ENCODE results near the gene ABL2. TPM values are rescaled to one million over a fixed set of nuclear protein-coding genes. Genes with fewer than 3 reads are reported as not detected.
"Not testable (repeated sequence)": the region's sequence is repeated elsewhere in the genome, so short reads cannot be mapped to it uniquely, and the experiment has no call there.

The ABL2 gene
- total RNA-seq, 2 donors from 2014 or later: 11.3 to 18.4 TPM

GRCh38 chr1:179175011-179175841, 54.3 kb downstream of the ABL2 start:
- no peaks in the 10 kb centered on the region for H3K9me3 Mint-ChIP-seq
- DNase-seq (ENCODE audit: low spot score) (no peak), ATAC-seq (peak in 1 of 2 donors; percentile 24)
- H3K4me3 Mint-ChIP-seq: no peak overlapping the region
- no peaks in the 10 kb centered on the region for H3K27me3 Mint-ChIP-seq
- H3K4me1 Mint-ChIP-seq (ENCODE audit: low read depth in 2 of 2): peaks cover 0 to 8% of the 10 kb centered on the region in 2 donors
- no peak overlapping the region for H3K27ac Mint-ChIP-seq
- H3K36me3 Mint-ChIP-seq: no peaks in the 10 kb centered on the region

- H3K4me1 Mint-ChIP-seq (ENCODE audit: low read depth in 2 of 2): peaks cover 6 to 10% of the 10 kb centered on the region in 2 donors
- ATAC-seq; H3K27me3 Mint-ChIP-seq; DNase-seq (ENCODE audit: low spot score); H3K9me3 Mint-ChIP-seq; H3K36me3 Mint-ChIP-seq; H3K4me3 Mint-ChIP-seq; H3K27ac Mint-ChIP-seq: not testable (repeated sequence)
Measured at GRCh38 chr1:179170468-179170770, 59.1 kb downstream of the ABL2 start.

DNA sequence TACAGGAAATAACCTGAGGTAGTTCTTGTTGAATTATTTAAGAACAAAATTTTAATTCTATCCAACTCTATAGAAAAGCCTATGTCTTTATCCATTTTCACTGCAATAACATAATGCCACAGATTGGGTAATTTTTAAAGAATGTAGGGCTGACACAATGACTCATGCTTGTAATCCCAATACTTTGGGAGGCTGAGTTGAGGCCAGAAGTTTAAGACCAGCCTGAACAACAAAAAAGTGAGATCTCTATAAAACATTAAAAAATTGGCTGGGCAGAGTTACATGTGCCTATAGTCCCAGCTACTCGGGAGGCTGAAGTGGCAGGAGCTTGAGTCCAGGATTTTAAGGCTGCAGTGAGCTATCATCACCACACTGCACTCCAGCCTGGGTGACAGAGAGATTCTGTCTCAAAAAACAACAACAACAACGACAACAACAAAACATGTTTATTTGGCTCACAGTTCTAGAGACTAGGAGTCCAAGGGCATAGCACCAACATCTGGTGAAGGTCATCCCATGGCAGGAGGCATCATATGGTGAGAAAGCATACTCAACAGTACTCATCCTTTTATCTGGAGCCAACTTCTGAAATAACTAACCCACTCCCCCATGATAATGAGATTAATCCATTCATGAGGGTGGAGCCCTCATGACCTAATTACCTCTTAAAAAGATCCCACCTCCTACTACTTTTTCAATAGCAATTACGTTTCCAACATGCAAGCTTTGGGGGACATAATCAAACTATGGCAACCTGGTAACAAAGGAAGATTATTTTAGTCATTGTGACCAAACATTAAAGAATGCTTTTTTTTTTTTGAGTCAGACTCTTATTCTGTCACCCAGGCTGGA, 59.6 kb downstream of the ABL2 start:
- Mint-ChIP-seq H3K27ac (no peak overlapping the region), H3K27me3 (no peaks in the 10 kb centered on the region), H3K36me3 (no peaks in the 10 kb centered on the region), H3K9me3 (no peaks in the 10 kb centered on the region), H3K4me3 (no peak overlapping the region), H3K4me1 (ENCODE audit: low read depth in 2 of 2) (peaks cover 5 to 10% of the 10 kb centered on the region in 2 donors)
- ATAC-seq (no peak), DNase-seq (ENCODE audit: low spot score) (no peak)

GRCh38 chr1:179168536-179168935, 60.9 kb downstream of the ABL2 start:
- H3K4me1 Mint-ChIP-seq (ENCODE audit: low read depth in 2 of 2): peaks cover 5 to 10% of the 10 kb centered on the region in 2 donors
- H3K27me3 Mint-ChIP-seq: no peaks in the 10 kb centered on the region
- no peaks in the 10 kb centered on the region for H3K36me3 Mint-ChIP-seq
- DNase-seq (ENCODE audit: low spot score) (no peak), ATAC-seq (no peak)
- no peak overlapping the region for H3K4me3 Mint-ChIP-seq
- H3K9me3 Mint-ChIP-seq: no peaks in the 10 kb centered on the region
- H3K27ac Mint-ChIP-seq: no peak overlapping the region

DNA sequence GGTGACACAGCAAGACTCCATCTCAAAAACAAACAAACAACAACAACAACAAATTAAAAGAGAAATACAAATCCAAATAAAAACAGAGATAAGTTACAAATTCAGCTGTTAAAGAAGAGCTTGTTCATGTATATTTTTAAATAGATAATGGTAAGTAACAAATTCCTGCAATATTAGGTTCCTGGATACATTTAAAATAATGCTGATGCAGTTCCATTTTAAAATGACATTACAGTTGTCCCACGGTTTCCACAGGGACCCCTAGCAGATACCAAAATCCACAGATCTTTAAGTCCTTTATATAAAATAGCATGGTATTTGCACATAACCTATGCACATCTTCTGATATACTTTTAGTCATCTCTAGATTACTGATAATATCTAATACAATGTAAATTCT, 61.5 kb downstream of the ABL2 start:
- H3K27me3 Mint-ChIP-seq: no peaks in the 10 kb centered on the region
- ATAC-seq: no peak
- H3K9me3 Mint-ChIP-seq: no peaks in the 10 kb centered on the region
- DNase-seq (ENCODE audit: low spot score): no peak
- no peak overlapping the region for H3K27ac Mint-ChIP-seq
- H3K36me3 Mint-ChIP-seq: no peaks in the 10 kb centered on the region
- H3K4me1 Mint-ChIP-seq (ENCODE audit: low read depth in 2 of 2): peaks cover 5 to 10% of the 10 kb centered on the region in 2 donors
- no peak overlapping the region for H3K4me3 Mint-ChIP-seq

GRCh38 chr1:179167418-179167777, 62.1 kb downstream of the ABL2 start:
- DNase-seq (ENCODE audit: low spot score) (no peak), ATAC-seq (no peak)
- Mint-ChIP-seq H3K27ac (no peak overlapping the region), H3K9me3 (no peaks in the 10 kb centered on the region), H3K4me1 (ENCODE audit: low read depth in 2 of 2) (peaks cover 5 to 10% of the 10 kb centered on the region in 2 donors), H3K27me3 (no peaks in the 10 kb centered on the region), H3K36me3 (no peaks in the 10 kb centered on the region), H3K4me3 (no peak overlapping the region)

GRCh38 chr1:179166663-179167417, 62.6 kb downstream of the ABL2 start:
- no peak for DNase-seq (ENCODE audit: low spot score)
- no peak overlapping the region for H3K4me3 Mint-ChIP-seq
- no peaks in the 10 kb centered on the region for H3K9me3 Mint-ChIP-seq
- H3K27me3 Mint-ChIP-seq: no peaks in the 10 kb centered on the region
- H3K36me3 Mint-ChIP-seq: no peaks in the 10 kb centered on the region
- no peak for ATAC-seq
- H3K27ac Mint-ChIP-seq: no peak overlapping the region
- peaks cover 5 to 10% of the 10 kb centered on the region in 2 donors for H3K4me1 Mint-ChIP-seq (ENCODE audit: low read depth in 2 of 2)

DNA sequence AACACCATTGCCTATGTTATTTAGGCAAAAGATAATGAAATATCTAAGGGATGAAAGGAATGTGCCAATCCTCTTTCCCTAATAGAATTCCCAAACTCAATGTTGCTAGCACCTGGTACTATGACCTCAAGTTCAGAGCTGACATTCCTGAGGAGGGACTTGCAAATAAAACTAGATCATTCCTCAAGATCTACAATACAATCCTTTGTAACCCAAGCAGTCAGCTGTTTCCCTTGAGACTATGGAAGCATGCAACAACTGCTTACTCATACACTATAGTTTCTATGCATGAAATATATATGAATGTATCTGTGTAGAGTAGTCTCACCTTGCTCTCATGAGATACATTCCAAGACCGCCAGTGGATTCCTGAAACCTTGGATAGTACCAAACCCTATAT, 65.0 kb downstream of the ABL2 start:
- Mint-ChIP-seq H3K36me3 (no peaks in the 10 kb centered on the region), H3K27me3 (no peaks in the 10 kb centered on the region), H3K27ac (no peak overlapping the region), H3K4me3 (no peak overlapping the region), H3K4me1 (ENCODE audit: low read depth in 2 of 2) (peaks cover 3 to 10% of the 10 kb centered on the region in 2 donors), H3K9me3 (no peaks in the 10 kb centered on the region)
- DNase-seq (ENCODE audit: low spot score) (no peak), ATAC-seq (no peak)

DNA sequence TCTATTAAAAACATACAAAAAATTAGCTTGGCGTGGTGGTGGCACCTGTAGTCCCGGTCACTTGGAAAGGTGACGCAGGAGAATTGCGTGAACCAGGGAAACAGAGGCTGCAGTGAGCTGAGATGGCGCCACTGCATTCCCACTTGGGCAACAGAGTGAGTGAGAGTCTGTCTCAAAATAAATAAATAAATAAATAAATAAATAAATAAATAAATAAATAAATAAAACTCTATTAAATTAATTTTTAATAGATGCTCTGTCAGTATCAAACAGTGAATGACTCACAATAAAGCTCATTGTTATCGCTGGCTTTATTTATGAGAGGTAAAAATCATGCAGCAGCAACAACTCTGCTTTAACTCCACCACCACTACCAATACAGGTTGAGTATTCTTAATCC, 72.8 kb downstream of the ABL2 start:
- DNase-seq (ENCODE audit: low spot score) (no peak), ATAC-seq (no peak)
- Mint-ChIP-seq H3K4me1 (ENCODE audit: low read depth in 2 of 2) (peaks cover 7 to 10% of the 10 kb centered on the region in 2 donors), H3K4me3 (no peak overlapping the region), H3K36me3 (no peaks in the 10 kb centered on the region), H3K9me3 (no peaks in the 10 kb centered on the region), H3K27ac (no peak overlapping the region), H3K27me3 (no peaks in the 10 kb centered on the region)

DNA sequence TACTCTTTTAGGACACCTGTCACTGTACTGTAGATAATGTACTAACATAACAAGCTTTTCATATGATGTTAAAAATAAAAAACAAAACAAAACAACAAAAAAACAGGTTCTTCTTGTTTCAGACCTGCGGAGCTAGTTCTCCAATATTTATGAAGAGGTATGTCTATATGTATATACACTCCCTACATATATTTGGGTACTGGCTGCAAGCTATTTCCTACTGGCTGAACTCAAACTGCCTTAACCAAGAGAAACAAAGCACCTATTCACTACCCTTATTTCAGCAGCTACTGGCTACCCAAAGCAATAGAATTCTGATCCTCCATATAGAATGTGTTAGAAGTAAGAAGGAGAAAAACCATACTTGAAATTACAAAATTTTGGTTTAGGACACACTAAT, 73.5 kb downstream of the ABL2 start:
- Mint-ChIP-seq H3K9me3 (no peaks in the 10 kb centered on the region), H3K4me3 (no peak overlapping the region), H3K27me3 (no peaks in the 10 kb centered on the region), H3K36me3 (no peaks in the 10 kb centered on the region), H3K4me1 (ENCODE audit: low read depth in 2 of 2) (peaks cover 7 to 10% of the 10 kb centered on the region in 2 donors), H3K27ac (no peak overlapping the region)
- DNase-seq (ENCODE audit: low spot score): no peak
- no peak for ATAC-seq

DNA sequence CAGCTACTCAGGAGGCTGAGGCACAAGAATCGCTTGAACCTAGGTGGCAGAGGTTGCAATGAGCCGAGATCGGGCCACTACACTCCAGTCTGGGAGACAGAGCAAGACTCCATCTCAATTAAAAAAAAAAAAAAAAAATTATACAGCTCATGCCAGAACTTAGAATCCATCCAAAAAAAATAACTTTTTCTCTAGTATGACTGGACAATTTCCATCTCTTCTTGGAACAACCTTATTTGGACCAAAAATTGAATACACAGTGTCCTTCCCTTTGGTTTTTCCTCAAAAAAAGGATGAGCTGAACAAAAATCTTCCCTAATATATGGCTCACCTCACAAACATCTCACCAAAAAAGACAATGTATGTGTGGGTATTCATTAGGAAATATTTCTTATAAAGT, 73.9 kb downstream of the ABL2 start:
- Mint-ChIP-seq H3K4me1 (ENCODE audit: low read depth in 2 of 2) (peaks cover 7 to 10% of the 10 kb centered on the region in 2 donors), H3K36me3 (no peaks in the 10 kb centered on the region), H3K27me3 (no peaks in the 10 kb centered on the region), H3K4me3 (no peak overlapping the region), H3K27ac (no peak overlapping the region), H3K9me3 (no peaks in the 10 kb centered on the region)
- DNase-seq (ENCODE audit: low spot score): no peak
- ATAC-seq: no peak

- no peak overlapping the region for H3K4me3 Mint-ChIP-seq
- H3K27ac Mint-ChIP-seq: no peak overlapping the region
- peaks cover 7 to 10% of the 10 kb centered on the region in 2 donors for H3K4me1 Mint-ChIP-seq (ENCODE audit: low read depth in 2 of 2)
- H3K27me3 Mint-ChIP-seq: no peaks in the 10 kb centered on the region
- H3K36me3 Mint-ChIP-seq: no peaks in the 10 kb centered on the region
- ATAC-seq: no peak
- DNase-seq (ENCODE audit: low spot score): no peak
- no peaks in the 10 kb centered on the region for H3K9me3 Mint-ChIP-seq
Measured at GRCh38 chr1:179154437-179154836, 75.0 kb downstream of the ABL2 start.

- DNase-seq (ENCODE audit: low spot score) (no peak), ATAC-seq (no peak)
- peaks cover 7 to 10% of the 10 kb centered on the region in 2 donors for H3K4me1 Mint-ChIP-seq (ENCODE audit: low read depth in 2 of 2)
- no peak overlapping the region for H3K4me3 Mint-ChIP-seq
- no peak overlapping the region for H3K27ac Mint-ChIP-seq
- H3K27me3 Mint-ChIP-seq: no peaks in the 10 kb centered on the region
- H3K36me3 Mint-ChIP-seq: no peaks in the 10 kb centered on the region
- H3K9me3 Mint-ChIP-seq: no peaks in the 10 kb centered on the region
Measured at GRCh38 chr1:179153217-179153616, 76.3 kb downstream of the ABL2 start.

Data from natural killer cell treated with Interleukin-12 subunit alpha and Interleukin-12 subunit beta and Interleukin-15 and Interleukin-18, amount 100 ng/mL, for 72 hours (primary cell).